NCI-H345 treated with DMSO at 0.1 percent for 48 hours (cell line): Measurements from ENCODE around the gene CAPS.

Experiments
- DNase-seq: peaks from one replicate; lab custom pipeline; 2025; ENCODE audit not compliant: unreplicated experiment; lab: John Stamatoyannopoulos, UW

The CAPS gene

DNA sequence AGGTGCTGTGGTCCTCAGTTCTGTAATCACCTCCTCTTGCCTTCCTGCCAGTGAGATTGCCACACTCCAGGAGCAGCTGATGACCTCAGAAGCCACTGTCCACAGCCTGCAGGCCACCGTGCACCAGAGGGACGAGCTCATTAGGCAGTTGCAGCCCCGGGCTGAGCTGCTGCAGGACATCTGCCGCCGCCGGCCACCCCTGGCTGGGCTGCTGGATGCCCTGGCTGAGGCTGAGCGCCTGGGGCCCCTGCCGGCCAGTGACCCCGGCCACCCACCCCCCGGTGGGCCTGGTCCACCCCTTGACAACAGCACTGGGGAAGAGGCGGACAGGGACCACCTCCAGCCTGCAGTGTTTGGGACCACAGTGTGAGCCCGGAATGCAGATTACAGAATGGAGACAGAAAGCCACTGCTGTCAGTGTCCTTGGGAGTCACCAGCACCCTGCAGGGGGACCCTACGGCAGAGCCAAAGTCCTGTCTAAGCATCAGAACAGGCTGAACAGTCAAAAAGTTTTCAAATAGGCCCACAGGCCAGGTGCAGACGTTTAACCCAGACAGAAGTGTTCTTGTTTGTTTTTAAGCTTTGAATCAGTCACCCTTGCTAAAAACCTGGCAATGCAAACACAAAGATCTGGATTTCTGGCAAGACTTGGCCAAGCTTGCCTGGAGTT, 5.1 kb upstream of the CAPS start:
- DNase-seq, result no peak

DNA sequence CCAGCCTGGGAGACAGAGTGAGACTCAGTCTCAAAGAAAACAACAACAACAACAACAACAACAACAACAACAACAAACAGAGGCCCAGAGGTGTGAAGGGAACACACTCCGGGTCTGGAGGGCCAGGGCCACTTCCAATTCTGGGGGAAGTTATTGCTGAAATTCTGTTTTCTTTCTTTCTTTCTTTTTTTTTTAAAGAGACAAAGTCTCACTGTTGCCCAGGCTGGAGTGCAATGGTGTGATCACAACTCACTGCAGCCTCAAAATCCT, 3.5 kb upstream of the CAPS start:
- DNase-seq, result no peak

DNA sequence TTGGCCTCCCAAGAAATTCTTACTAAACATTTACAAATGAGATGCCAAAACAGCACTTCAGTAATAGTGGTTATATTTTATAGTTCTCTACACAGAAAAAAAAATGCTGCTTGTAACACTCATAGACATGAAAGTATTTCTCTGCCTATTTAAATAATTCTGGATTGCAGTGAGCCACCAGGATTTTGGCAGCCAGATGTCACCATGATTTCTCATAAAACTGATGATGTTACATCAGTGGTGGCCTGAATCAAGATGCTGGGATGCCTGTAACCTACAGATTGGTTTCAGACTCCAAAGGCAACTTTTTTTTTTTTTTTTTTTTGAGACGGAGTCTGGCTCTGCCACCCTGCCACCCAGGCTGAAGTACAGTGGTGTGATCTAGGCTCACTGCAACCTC, 2.7 kb upstream of the CAPS start:
- no peak for DNase-seq

DNA sequence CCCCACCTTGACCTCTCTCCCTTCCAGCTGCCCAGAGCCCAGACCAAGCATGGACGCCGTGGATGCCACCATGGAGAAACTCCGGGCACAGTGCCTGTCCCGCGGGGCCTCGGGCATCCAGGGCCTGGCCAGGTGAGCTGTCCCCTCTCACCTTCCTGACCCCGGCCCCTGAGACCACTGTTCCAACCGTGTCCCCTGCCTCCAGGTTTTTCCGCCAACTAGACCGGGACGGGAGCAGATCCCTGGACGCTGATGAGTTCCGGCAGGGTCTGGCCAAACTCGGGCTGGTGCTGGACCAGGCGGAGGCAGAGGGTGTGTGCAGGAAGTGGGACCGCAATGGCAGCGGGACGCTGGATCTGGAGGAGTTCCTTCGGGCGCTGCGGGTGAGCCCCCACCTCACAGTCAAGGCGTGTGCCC, 312 bp downstream of the CAPS start:
- DNase-seq, result no peak

DNA sequence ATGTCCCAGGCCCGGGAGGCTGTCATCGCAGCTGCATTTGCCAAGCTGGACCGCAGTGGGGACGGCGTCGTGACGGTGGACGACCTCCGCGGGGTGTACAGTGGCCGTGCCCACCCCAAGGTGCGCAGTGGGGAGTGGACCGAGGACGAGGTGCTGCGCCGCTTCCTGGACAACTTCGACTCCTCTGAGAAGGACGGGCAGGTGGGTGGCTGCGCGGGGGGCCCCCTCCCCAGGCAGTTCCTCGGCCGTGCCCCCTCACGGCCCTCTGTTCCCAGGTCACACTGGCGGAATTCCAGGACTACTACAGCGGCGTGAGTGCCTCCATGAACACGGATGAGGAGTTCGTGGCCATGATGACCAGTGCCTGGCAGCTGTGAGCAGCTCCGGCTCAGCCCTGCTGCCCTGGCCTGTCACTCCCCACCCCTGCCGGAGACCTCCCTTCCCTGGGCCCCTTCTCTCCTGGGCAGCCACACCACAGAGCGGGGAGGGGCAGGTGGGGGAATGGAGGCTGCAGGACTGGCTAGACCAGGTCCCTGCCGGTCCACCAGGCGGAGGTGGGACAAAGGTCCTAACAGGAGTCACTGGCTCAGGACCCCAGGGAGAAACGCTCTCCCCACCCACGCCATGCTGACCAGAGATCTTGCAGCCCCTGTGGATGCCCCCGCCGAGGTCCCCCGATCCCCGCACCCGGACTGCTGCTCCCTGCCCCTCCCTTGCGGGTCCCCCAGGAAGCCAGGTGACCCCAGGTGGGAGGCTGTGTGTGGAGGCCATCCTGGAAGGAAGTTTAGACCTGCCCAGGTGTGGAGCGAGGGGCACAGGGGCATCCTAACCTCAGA, 1.1 kb downstream of the CAPS start:
- DNase-seq, result no peak

DNA sequence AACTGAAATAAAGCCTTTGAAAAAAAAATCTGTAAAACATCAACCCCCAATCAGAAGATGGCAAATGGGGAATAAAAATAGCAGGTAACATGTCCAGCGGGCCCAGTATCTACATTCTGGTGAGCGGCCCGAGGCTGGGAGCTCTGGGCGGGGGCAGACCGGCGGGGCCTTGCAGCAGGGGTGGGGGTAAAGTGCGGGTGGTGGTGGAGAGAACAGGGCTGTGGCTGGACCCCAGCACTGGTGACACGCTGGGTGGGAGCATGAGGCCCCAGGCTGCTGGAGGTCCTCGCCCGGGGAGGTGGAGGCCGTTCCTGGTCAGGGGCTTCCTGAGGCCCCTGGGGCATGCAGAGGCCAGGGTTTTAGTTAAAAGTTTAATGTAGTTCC, 1.7 kb downstream of the CAPS start:
- no peak for DNase-seq

DNA sequence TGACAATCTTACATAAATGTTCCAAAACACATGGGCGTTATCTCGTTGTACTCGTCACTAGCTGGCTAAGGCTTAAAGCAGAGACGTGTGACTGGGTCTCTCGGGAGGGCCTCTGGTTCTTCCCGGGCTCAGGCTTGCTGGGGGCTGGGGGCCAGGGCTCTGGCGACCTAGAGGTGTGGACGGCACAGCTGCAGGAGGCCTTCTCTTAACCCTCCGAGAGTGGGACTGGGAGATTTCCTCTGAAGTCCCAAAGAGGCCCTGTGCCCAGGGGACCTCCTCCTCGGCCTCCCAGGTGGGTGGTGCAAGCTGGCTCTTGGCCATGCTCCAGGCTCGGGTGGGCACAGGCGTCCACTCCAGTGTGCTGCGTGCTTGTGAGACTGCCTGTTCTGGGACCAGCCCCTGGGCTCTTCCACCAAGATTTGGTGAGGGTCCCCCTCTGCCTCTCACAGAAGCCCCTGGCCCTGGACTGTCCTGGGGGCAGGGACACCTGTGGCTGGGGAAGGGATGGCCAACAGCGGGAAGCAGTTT, 2.2 kb downstream of the CAPS start:
- DNase-seq, result no peak

DNA sequence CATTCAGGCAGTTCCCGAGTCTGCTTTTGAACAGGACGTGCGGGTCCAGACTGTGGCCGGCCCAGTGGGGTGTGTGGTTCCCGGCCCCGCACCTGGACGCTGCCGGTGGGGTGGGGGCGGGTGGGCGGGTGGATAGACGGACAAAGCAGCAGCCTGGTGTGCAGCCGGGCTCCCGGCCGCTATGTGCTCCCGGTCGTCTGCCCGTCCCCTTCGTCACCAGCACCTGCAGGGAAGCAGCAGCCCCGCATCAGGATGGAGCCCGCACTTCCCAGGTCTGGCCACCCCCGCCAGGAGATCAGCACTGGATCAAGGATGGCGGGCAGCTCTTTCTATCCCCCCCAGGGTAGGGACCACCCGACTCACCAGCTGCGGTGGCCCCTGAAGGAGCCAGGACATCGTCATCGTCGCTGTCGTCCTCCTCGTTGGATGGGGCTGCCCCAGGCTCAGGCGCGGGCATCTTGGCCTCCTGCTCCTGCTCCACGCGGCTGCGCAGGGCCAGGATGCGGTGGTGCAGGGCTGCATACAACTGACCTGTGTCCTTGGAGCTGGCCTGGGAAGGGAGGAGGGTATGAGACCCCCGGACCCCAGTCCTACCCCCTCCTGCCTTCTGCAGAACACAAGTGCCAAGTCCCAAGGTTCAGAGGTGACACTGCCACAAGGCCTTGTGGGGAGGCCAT, 3.5 kb downstream of the CAPS start:
- DNase-seq, result no peak

DNA sequence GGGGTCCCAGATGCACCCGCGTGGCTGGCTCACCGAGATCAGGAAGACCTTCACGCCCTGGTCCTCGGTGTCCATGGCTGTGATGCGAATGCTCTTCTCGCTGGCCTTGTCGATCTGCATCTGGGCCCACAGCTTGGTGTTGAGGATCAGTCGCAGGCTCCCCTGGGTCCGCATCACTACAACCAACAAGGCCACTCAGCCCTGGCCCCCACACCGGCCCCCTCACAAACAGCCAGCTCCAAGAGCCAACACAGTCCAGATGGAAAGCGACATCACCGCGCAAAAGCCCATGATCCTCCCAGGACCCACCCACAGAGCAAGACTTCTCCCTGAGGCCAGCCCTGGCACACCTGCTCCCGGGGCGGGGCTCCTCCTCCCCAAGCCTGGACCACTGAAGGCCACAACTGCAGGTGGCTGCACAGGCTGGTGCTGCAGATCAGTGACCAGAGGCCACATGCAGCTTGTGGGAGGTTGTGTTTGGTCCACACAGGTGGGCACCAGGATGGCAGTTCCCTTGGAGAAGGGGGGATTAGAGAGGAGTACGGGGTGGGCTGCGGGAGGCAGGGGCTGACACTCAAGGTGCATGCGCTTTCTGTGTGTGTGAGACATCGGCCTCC, 4.5 kb downstream of the CAPS start:
- no peak for DNase-seq

DNA sequence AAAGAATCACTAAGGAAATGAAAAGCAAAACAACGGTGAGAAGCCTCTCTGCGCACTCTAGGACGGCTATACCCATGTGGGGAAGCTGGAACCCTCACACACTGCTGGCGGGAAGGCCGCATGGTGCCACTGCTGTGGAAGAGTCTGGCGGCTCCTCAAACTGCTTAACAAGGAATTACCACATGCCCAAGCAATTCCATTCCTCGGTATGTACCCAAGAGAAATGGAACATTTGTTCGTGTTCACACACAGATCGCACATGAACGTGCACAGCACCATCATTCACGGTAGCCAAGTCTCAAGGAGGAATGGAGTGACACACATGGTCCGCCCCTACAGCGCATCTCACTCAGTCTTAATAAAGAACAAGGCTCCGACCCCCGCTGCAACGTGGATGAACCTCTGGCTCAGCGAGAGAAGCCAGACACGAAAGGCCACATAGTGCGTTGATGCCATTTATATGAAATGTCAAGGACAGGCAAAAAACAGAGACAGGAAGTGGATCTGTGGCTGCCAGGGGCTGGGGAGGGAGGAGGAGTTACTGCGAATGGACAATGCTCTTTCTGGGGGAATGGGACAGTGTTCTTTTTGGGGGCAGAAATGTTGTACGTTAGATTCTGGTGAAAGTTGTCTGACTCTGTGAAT, 7.6 kb downstream of the CAPS start:
- DNase-seq, result no peak

DNA sequence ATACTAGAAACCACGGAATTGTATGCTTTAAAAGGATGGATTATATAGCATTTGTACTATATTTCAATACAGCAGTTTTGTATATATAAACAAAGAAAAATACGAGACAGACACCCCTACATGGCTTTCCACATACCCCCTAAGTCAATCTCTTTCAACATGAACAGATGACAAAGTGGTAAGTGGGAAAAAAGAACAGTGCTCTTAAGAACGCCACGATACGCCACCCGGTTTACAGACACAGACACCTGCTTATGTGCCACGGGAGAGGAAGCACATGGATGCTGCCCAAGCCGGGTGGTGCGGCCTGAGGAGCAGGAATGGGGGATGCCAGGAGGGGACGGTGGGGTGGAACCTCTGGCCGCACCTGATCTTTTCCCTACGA, 8.1 kb downstream of the CAPS start:
- DNase-seq, result no peak

DNA sequence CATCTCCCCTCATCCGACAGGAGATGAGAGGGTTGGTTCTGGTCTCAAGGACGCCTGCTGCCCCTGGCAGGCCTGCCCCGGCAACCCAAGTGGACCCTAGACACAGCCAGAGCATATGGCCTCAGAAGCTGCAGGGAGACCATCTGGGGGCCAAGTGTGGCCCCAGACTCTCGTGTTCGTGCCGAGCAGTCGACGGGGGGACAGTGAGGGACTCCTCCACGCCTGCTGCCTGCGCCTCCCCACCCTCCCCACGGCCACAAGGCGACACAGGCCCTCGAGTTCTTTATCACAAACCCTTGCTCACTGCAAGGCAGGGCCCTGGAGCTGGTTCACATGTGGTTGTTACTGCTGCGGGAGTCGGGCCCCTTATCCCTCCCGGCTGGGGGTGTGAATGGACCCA, 9.3 kb downstream of the CAPS start:
- no peak for DNase-seq

DNA sequence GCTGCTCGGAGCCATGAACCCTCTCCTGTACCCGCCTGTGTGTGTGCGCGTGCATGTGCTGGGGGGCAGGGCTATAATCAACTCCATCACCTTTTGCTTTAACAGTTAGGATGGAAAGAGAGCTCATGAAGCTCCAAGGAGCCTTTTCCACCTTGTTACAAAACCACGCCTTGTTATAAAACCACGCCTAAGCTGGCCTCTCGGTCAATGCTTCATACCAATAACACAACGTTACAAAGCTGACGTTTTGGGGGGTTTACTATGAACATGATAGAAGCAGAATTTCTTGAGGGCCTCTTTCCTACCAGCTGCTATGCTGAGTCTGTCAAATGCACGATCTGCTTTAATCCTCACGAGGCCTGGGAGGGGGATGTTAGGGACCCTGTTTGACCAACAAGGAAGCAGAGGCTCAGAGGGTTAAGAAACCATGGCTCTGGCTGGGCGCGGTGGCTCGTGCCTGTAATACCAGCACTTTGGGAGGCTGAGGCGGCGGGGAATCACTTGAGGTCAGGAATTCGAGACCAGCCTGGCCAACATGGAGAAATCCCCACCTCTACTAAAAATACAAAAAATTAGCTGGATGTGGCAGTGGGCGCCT, 11.9 kb downstream of the CAPS start:
- no peak for DNase-seq

DNA sequence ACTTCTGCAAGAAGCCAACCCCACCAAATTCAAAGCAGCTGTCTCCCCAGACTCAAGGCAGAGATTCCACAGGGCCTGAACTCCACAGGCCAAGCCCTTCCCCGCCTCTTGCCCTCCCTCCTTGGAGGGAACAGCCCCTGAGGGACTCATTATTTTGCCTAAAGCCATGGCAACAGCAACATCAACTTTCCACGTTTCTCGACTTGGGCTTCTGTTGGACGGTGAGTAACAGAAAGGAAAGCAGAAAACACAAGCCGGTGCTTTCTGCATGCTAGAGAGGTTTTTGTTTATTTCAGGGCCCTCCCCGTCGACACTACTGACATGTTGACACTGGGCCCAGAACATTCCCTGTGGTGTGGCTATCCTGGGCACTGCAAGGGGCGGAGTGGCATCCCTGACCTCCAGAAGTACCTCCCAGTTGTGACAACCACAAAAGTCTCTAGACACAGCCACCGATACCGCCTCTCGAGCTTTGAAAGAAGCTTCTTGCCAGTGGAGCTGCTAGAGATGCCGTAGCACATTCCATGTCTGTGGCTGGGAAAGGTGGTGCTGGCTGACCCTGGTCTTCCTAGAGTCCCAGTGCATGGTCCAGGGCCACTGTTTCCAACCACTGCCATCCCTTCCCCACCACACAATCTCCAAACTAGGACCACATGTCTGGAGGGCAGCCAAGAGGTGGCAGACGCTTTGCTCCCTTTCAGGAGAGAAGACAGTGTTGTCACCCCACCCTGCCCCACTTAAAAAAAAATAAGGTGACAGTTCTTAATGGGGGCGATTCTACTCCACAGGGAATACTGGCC, 12.8 kb downstream of the CAPS start:
- no peak for DNase-seq

DNA sequence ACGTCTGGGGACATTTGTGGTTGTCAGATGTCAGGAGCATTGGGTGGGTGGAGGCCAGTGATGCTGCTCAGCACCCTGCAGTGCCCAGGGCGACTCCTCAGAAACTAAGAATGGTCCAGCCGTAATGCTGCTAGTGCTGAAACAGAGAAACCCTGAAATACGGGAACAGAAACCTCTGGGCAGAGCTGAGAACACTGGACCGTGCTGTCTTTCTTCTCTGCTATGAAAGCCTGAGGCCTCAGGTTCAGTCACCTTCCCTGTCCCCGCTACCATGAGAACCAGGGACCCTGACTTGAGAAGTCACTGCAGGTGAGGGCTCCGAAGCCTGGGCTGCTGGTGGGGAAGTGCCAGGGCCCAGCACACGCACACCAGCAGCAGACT, 13.4 kb downstream of the CAPS start:
- no peak for DNase-seq

DNA sequence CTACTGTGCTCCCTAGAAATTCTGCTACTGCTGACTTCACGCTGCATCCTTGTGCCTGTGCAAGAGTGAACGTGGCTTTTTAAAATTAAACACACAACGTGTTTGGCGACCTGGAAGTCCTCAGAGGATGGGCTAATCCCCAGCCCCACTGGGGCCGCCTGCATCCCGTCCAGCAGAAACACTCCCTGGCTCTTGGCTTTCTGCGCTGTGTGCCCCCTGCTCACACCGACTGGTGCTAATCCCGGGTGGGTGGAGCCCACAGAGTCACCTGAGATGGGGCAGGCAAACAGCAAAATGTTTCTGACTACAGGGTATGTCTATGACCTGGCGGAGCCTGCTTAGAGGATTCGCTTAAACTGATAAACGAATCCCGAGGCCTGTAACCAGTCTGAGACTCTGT, 15.1 kb downstream of the CAPS start:
- no peak for DNase-seq

DNA sequence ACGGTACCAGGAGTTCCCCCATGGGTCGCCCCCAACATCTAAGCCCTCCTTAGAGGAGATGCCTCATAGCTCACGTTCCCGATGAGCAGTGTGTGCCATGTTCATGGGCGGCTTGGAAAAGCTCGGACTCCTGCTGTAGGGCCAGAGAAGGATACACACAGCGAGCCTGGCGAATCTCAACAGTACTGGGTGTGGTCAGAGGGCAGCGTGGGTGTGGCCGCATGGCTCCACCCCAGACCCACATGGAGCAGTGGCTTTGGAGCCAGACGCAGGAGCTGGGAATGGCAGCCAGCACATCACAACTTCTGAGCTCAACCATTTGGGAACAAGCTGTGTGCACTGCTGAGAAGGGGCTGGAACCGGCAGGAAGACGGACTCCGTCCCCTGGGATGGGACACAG, 15.6 kb downstream of the CAPS start:
- DNase-seq, result no peak

DNA sequence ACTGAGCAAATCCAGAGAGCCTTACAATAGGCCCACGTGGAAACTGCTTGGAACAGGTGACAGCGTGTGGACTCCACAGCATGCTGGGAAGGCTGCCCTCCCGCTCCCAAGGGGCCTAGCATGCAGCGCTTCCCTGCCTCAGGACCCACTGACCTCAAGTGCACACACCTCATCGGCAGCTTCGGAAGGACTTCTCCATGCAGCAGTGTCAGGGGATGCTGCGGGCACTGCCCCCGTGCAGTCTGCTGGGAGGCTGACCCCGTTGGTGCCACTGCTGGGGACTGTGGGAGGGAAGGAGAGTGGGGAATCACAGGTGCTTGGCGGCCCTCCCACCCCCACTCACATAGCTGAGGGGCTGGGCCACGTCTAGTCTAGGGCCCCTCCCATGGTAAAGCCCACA, 17.2 kb downstream of the CAPS start:
- DNase-seq, result no peak

DNA sequence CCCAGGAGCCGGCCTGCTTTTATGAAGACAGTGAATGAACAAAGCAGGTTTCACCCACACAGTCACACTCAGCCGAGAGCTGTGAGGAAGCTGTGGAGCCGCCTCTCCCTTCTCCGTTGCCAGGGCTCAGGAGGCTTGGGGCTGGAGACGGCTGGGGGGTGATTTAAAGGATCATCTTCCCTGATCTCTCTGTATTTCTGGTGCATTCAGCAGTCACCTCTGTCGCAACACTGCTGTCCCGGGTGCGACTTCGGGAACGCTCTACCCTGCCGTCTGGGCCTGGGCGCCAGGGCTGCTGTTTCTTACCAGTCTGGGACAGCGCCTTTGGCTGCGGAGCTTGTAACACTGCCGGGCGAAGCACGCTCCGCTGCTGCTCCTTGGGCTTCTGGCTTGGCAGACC, 18.1 kb downstream of the CAPS start:
- no peak for DNase-seq

DNA sequence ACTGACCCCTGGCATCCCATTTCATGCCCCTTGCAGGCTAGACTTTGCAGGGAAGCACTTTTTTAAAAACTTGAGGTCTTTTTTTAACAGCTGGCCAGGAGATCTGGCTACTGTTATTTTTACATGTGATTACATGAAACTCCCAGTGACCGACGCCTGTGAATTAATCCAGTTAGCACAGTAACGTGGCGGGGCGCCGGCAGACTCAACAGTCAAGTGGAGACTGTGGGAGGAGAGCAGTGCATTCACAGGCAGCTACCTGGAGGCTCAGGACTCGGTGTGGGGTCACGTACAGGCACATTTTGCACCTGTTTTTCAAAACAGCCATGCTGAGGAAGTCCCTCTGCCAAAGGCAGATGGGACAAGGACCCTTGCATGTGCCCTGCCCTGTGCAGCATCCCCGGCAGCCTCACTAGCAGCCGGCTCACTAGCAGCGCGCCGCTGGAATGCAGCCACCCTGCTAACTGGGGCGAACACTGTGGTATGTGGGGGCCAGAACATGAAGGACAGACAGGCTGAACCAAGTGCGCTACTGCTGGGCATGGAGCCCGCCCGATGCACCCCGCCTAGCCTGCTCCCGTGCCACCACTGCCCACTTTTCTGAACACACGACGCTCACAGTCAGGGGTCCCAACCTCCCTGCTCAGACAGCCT, 18.7 kb downstream of the CAPS start:
- DNase-seq, result no peak
